Loucy (cell line): ENCODE data around the gene CPVL.

Experiments used
- CTCF ChIP-seq: fragments of 200-600 bp; sonication (generic); conservative IDR thresholded peaks from 2 replicates; pipeline ENCODE4 v1.5.1; 2014; ENCODE audit warnings: mild to moderate bottlenecking, antibody characterized with exemption, low read length
- EZH2phosphoT487 ChIP-seq: fragments of 200-600 bp; IDR thresholded peaks from 2 replicates; pipeline ENCODE4 v1.6.1; 2018; ENCODE audit warnings: antibody characterized with exemption, mild to moderate bottlenecking, moderate library complexity, borderline replicate concordance

- TF ChIP-seq CTCF (no peak), EZH2phosphoT487 (no peak)
These were observed 93.0 kb downstream of the CPVL start for GRCh38 chr7:29053105-29053872.
